H9 (cell line): Measurements from ENCODE around the gene AKAP11. TPM values are rescaled to one million over a fixed set of nuclear protein-coding genes. Genes with fewer than 3 reads are reported as not detected.

Experiments
- DNase-seq: peaks from one replicate; pipeline ENCODE4 v3.0.0-alpha.2; 2017
- H2AFZ ChIP-seq: one replicate; pipeline ENCODE4 v1.6.1; 2013; ENCODE audit warnings: mild to moderate bottlenecking, low read length, control low read depth, moderate library complexity
- H2AK5ac ChIP-seq: 2 replicates; pipeline ENCODE4 v1.6.1; 2013; ENCODE audit warnings: low read length, control low read depth, mixed read lengths; ENCODE audit not compliant: insufficient read length
- H2BK120ac ChIP-seq: one replicate; pipeline ENCODE4 v1.6.1; 2013; ENCODE audit warnings: low read depth, mild to moderate bottlenecking, low read length, control low read depth, inconsistent platforms; ENCODE audit not compliant: poor library complexity, severe bottlenecking
- H2BK12ac ChIP-seq: 2 replicates; pipeline ENCODE4 v1.6.1; 2013; ENCODE audit warnings: low read length, control low read depth, mixed read lengths, low read depth; ENCODE audit not compliant: insufficient read length
- H2BK15ac ChIP-seq: 2 replicates; pipeline ENCODE4 v1.6.1; 2013; ENCODE audit warnings: low read depth, low read length, control low read depth
- H2BK20ac ChIP-seq: one replicate; pipeline ENCODE4 v1.6.1; 2013; ENCODE audit warnings: low read depth, mild to moderate bottlenecking, low read length, control low read depth, inconsistent platforms; ENCODE audit not compliant: poor library complexity, severe bottlenecking
- H2BK5ac ChIP-seq: 2 replicates; pipeline ENCODE4 v1.6.1; 2013; ENCODE audit warnings: low read length, control low read depth, mixed read lengths; ENCODE audit not compliant: insufficient read length
- H3K14ac ChIP-seq: 2 replicates; pipeline ENCODE4 v1.6.1; 2013; ENCODE audit warnings: low read length, control low read depth; ENCODE audit not compliant: insufficient read depth
- H3K18ac ChIP-seq: 2 replicates; pipeline ENCODE4 v1.6.1; 2013; ENCODE audit warnings: low read depth, mild to moderate bottlenecking, mixed read lengths, low read length, control low read depth; ENCODE audit not compliant: insufficient read length
- H3K23ac ChIP-seq: 2 replicates; pipeline ENCODE4 v1.6.1; 2013; ENCODE audit warnings: low read length, control low read depth, mixed read lengths, low read depth; ENCODE audit not compliant: insufficient read length
- H3K23me2 ChIP-seq: 2 replicates; pipeline ENCODE4 v1.6.1; 2013; ENCODE audit warnings: low read depth, mild to moderate bottlenecking, mixed read lengths, low read length, control low read depth; ENCODE audit not compliant: insufficient read length, poor library complexity, severe bottlenecking
- H3K27ac ChIP-seq: 2 replicates; pipeline ENCODE4 v1.5.1; 2013; ENCODE audit warnings: low read length, control low read depth, mixed read lengths, low read depth; ENCODE audit not compliant: insufficient read length
- H3K27me3 ChIP-seq: 2 replicates; pipeline ENCODE4 v1.6.1; 2013; ENCODE audit warnings: low read length, control low read depth, inconsistent platforms; ENCODE audit not compliant: insufficient read depth
- H3K4ac ChIP-seq: 2 replicates; pipeline ENCODE4 v1.6.1; 2013; ENCODE audit warnings: low read depth, mild to moderate bottlenecking, control low read depth, inconsistent platforms, low read length, moderate library complexity
- H3K4me1 ChIP-seq: 2 replicates; pipeline ENCODE4 v1.6.1; 2013; ENCODE audit warnings: low read length, control low read depth, inconsistent platforms; ENCODE audit not compliant: insufficient read depth
- H3K4me2 ChIP-seq: 2 replicates; pipeline ENCODE4 v1.6.1; 2013; ENCODE audit warnings: low read length, control low read depth, mixed read lengths; ENCODE audit not compliant: insufficient read length, insufficient read depth
- H3K56ac ChIP-seq: 2 replicates; pipeline ENCODE4 v1.6.1; 2013; ENCODE audit warnings: low read depth, mild to moderate bottlenecking, mixed read lengths, low read length, control low read depth; ENCODE audit not compliant: insufficient read length
- H3K79me1 ChIP-seq: 2 replicates; pipeline ENCODE4 v1.6.1; 2013; ENCODE audit warnings: low read depth, mild to moderate bottlenecking, moderate library complexity, low read length, control low read depth, inconsistent platforms; ENCODE audit not compliant: insufficient read depth, poor library complexity, severe bottlenecking
- H3K79me2 ChIP-seq: 2 replicates; pipeline ENCODE4 v1.6.1; 2013; ENCODE audit warnings: low read length, control low read depth, inconsistent platforms; ENCODE audit not compliant: insufficient read depth
- H3K9ac ChIP-seq: 2 replicates; pipeline ENCODE4 v1.6.1; 2013; ENCODE audit warnings: low read length, control low read depth, mixed read lengths; ENCODE audit not compliant: insufficient read length; ENCODE audit errors: extremely low read depth
- H3K9me3 ChIP-seq: one replicate; pipeline ENCODE4 v1.6.1; 2013; ENCODE audit warnings: low read depth, low read length, inconsistent platforms; ENCODE audit not compliant: control insufficient read depth
- H3T11ph ChIP-seq: one replicate; pipeline ENCODE4 v1.6.1; 2013; ENCODE audit warnings: mild to moderate bottlenecking, low read length, control low read depth, inconsistent platforms
- H4K20me1 ChIP-seq: one replicate; pipeline ENCODE4 v1.6.1; 2013; ENCODE audit not compliant: control insufficient read depth, insufficient read length, insufficient read depth
- H4K5ac ChIP-seq: 2 replicates; pipeline ENCODE4 v1.6.1; 2013; ENCODE audit warnings: low read depth, mild to moderate bottlenecking, mixed read lengths, low read length, control low read depth; ENCODE audit not compliant: insufficient read length
- H4K8ac ChIP-seq: replicated peaks from 2 replicates; pipeline ENCODE4 v1.6.1; 2013; ENCODE audit warnings: low read length, control low read depth, mixed read lengths, low read depth; ENCODE audit not compliant: insufficient read length
- H4K91ac ChIP-seq: 2 replicates; pipeline ENCODE4 v1.6.1; 2013; ENCODE audit warnings: low read depth, mild to moderate bottlenecking, moderate library complexity, mixed read lengths, low read length, control low read depth; ENCODE audit not compliant: insufficient read length
- H3K27ac Mint-ChIP-seq, 3 experiments: 2 replicates in 2 of 3; 3 replicates in 1 of 3; pipeline ENCODE4 v1.8.0; 2020 to 2021; ENCODE audit warnings: mixed read lengths in 3 of 3, mild to moderate bottlenecking in 1 of 3, moderate library complexity in 1 of 3
- H3K27me3 Mint-ChIP-seq: 2 replicates; pipeline ENCODE4 v1.8.0; 2021; ENCODE audit warnings: low read depth, mild to moderate bottlenecking, moderate library complexity, mixed read lengths
- H3K36me3 Mint-ChIP-seq, 3 experiments: 2 replicates in 2 of 3; 3 replicates in 1 of 3; pipeline ENCODE4 v1.8.0; 2020 to 2021; ENCODE audit warnings: low read depth in 3 of 3, mixed read lengths in 3 of 3; ENCODE audit not compliant: insufficient read depth in 1 of 3
- H3K4me1 Mint-ChIP-seq, 2 experiments: 2 replicates each; pipeline ENCODE4 v1.8.0; 2020; ENCODE audit warnings: mixed read lengths in 2 of 2
- H3K4me3 Mint-ChIP-seq, 2 experiments: 2 replicates in 1 of 2; 3 replicates in 1 of 2; pipeline ENCODE4 v1.8.0; 2020 to 2021; ENCODE audit warnings: mild to moderate bottlenecking in 2 of 2, mixed read lengths in 2 of 2, moderate library complexity in 1 of 2
- H3K9me3 Mint-ChIP-seq, 2 experiments: 2 replicates in 1 of 2; 3 replicates in 1 of 2; pipeline ENCODE4 v1.8.0; 2020; ENCODE audit warnings: mild to moderate bottlenecking in 2 of 2, mixed read lengths in 2 of 2, moderate library complexity in 1 of 2
- CTCF ChIP-seq: fragments of 200-600 bp; sonication (generic); conservative IDR thresholded peaks from 3 replicates; pipeline ENCODE4 v1.8.0; 2021; ENCODE audit warnings: antibody characterized with exemption, mild to moderate bottlenecking
- total RNA-seq: library from RNA; stranded (reverse); gene quantifications from 2 replicates; pipeline ENCODE4 v1.2.1, GENCODE V29; 2021

AKAP11 gene
- total RNA-seq, 1 experiment from 2014 or later, result 20.5 TPM

- Histone ChIP-seq H3K4ac (no peak overlapping the region), H3K18ac (no peak overlapping the region), H3K56ac (no peak overlapping the region), H2BK12ac (no peak overlapping the region), H3K14ac (no peak overlapping the region), H2AK5ac (no peak overlapping the region), H4K91ac (no peak overlapping the region), H3K4me2 (no peak overlapping the region), H4K8ac (no peak overlapping the region), H3K23me2 (no peaks in the 10 kb centered on the region), H3K79me2 (no peaks in the 10 kb centered on the region; the same call in 1 of the 2 replicates), H3K4me1 (peaks cover 3% of the 10 kb centered on the region; the same call in 1 of the 2 replicates), H3T11ph (no peak overlapping the region), H3K27me3 (no peaks in the 10 kb centered on the region), H2BK15ac (no peak overlapping the region), H3K23ac (no peak overlapping the region), H2AFZ (no peak overlapping the region), H3K79me1 (no peaks in the 10 kb centered on the region), H3K9ac (no peak overlapping the region), H2BK20ac (no peak overlapping the region), H4K5ac (no peak overlapping the region), H2BK5ac (no peak overlapping the region), H2BK120ac (no peak overlapping the region), H3K9me3 (no peaks in the 10 kb centered on the region), H3K27ac (no peak overlapping the region), H4K20me1 (no peaks in the 10 kb centered on the region)
- H3K4me1 Mint-ChIP-seq, result peaks cover 8 to 12% of the 10 kb centered on the region in 2 experiments
- no peak for TF ChIP-seq CTCF
- no peaks in the 10 kb centered on the region for H3K36me3 Mint-ChIP-seq
- H3K9me3 Mint-ChIP-seq, result no peaks in the 10 kb centered on the region
- DNase-seq, result no peak
- no peak overlapping the region for H3K4me3 Mint-ChIP-seq
- no peaks in the 10 kb centered on the region for H3K27me3 Mint-ChIP-seq
- no peak overlapping the region for H3K27ac Mint-ChIP-seq
Observed at GRCh38 chr13:42324704-42325103, 52.8 kb downstream of the AKAP11 start.
